NCI-H510A (cell line): ENCODE results near the gene SMIM8.

Experiments used
- DNase-seq: peaks from one replicate; lab custom pipeline; 2025; lab: John Stamatoyannopoulos, UW

The SMIM8 gene

DNA sequence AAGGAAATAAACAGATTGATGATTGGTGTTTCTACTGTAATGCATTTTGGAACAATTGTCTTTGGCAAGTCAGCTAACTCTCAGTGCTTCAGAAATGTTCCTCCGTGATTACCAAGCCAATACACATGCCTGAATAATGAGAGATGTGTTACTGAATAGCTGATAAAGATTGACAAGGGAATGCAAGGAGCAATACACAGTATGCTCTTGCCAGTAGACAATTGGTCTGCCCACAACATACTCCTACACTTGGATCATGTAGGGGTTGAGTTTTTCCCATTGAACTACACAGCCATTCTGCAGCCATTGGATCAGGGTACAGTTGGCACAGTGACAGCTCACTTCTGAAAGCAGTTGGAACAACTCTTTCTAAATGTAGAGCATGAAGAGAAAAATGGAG is 12.3 kb downstream of the SMIM8 start:
- no peak for DNase-seq

DNA sequence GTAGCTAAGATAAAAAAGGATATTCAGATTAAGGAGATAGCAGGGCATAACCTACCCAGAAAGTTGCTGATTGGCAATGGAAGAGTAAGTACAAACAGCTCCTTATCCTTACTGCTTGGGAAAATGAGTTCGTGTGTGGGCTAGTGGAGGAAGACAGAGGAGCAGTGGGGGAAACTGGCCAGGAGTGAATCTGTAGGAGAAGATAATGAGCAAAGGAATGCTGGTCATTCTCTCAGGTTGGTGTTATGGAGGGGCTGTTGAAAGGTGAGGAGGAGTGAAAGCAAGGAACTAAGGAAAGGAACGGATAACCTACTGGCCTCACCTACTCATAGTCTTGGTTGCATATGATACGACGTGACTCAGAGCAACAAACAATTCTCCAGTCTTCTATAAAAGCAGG is 14.0 kb downstream of the SMIM8 start:
- DNase-seq = no peak

DNA sequence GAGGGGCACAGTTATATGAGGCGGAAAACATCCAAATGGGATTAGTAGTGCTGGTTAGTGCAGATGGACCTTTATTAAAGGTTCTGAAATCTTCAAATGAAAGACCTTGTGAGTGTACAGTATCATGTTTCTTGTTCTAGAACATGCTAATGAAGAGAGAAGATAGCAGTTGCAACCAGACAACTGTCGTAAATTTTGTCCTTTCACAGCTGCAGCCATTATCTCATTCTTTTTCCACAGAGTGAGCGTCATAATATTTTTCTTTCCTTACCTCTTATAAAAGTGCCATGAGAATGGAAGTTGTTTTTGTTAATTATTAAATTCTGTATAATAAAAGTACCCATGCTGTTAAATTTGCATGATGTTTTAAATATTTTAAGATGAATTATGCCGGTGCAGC is 17.8 kb downstream of the SMIM8 start:
- DNase-seq = no peak

DNA sequence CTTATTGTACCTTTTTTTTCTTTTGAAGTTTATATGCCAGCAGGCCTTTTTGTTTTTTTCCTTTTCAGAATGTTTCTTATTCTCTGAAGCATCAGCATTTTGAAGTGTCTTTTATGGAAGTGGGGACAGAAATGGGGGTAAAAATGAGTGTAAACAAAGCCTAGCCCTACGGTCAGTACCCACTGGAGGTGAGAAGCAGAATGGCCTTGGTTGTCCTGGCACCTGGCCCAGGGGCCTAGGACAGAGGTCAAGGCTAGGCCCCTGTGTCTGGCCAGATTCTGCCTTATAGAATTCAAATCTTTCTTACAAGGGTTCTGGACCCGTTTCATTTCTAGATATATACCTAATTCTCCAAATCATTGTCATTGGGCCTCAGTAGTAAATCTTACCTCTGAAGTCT is 18.8 kb downstream of the SMIM8 start:
- no peak for DNase-seq

DNA sequence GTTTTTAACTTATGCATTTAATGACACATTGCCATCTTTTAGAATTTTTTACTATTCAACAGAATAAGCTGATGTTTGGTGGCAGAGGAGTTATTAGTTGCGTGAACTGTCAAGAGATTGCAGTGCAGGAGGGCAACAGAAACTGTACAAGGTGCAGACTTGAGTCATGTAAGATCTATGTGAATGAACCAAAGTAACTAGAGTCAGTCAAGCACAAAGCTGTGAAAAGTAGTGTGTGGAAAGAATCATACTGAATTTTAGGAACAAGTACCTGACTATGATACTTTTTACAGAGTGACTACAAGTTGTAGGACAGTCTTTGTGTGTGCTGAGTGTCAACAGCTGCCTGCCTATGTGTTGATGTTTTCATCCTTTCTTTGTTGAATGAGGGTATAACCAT is 19.5 kb downstream of the SMIM8 start:
- no peak for DNase-seq

DNA sequence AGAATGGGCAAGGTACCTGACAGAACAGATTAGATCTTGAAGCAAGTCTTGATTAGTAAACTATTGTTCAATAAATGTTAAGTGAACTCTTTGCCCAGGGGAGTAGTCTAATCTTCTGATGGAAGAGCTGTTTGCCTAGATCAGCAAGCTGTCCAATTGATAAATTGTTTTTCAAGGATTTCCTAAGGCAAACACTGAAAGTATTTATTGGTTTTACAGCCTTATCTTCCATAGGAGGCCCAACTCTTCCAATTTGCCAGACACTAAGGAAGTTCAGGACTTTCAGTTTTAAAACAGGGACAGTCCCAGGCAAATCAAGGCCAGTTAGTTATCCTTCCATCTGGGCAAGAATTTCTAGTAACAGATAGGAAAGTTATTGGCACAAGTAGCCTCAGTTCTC is 20.4 kb downstream of the SMIM8 start:
- DNase-seq = no peak

DNA sequence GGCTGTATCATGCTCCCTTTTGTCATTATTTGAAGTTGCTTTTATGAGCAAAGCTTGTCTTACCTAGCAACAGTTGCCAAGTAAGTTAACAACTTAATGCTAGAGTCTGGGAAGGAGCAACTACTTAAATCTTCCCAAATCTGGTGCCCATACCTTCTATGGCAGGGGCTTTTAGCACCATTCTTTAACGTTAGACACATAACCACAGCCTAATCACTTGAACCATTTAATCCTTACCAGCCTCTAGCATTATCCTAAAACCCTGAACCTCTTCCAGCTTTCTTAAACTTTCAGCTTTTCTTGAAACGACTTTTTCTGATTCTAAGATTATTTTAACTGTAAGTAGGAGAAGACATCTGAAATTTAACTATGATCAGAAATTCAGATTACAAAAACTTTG is 22.3 kb downstream of the SMIM8 start, which contains the start of gene C6orf163:
C6orf163 (plus strand) TSS at position 83 of the 400 bp plus-strand sequence; CDS start at position 370, 287 bp downstream.
- no peak for DNase-seq

DNA sequence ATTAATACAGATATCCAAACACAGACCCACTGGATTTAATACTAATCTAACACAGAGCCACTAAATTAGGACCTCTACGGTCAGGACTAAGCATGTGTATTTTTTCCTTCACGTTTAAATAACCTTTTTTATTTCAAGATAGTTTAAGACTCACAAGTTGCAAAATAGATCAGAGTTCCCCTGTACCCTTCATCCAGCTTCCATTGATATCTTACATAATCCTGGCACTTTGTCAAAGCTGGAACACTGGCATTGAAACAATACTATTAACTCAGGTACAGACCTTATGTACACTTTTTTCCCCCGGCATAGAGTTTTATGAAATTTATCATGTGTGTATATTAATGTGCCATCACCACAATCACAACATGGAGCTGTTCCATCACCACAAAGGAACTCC is 24.3 kb downstream of the SMIM8 start:
- DNase-seq = no peak

DNA sequence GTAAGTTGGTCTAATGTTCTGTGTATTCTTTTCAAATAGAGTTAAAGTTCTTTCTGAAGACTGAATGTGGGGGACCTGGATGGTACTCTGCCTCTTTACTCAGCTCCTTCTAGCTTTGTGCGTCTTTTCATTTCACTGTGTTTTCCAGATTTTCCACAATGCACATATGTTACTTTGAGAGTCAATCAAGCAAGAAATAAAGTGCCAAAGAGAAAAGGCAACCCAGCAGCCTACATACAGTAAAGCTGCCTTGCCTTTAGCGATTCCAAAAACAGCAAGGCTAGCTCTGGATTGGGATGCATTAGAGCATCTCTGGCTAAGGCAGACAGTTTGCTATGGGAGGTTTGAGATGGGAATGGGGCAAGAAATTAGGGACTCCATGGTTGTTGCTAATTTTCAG is 27.5 kb downstream of the SMIM8 start:
- DNase-seq = no peak

DNA sequence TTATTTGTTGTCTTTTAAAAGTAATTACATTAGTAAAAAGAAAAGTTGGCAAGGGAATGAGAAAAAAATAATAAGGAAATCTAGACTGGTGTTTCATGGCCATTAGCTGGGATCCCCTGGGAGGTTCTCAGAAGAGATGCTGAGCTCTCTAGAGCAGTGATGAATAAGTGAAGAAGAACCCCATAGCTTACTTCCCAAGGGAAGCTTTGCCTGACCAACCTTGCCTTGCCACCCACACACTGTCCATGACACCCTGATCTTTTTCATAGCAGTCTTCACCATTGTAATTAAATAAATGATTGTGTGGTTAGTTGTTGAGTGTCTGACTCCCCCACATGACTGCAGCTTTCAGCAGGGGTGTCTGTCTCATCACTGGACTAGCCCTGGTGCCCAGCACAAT is 28.1 kb downstream of the SMIM8 start:
- DNase-seq = no peak

DNA sequence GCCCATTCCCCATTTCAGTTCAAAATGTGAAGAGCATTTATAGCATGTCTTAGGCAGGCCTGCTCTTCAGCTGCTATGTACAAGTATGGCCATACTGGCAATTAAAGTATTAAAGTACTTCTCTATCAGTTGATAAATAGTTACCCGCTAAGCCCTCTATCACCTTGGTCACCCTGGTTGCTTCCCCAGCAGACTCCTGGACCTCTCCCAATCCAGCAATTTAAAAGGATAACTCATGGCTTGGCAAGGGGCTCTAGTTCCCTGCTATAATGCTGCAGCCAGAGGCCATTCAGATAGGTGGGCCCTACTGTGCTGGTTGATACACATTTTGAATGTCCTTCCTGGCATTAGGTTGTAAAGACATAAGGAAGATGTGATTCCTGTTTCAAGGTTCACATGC is 29.2 kb downstream of the SMIM8 start:
- DNase-seq = no peak

DNA sequence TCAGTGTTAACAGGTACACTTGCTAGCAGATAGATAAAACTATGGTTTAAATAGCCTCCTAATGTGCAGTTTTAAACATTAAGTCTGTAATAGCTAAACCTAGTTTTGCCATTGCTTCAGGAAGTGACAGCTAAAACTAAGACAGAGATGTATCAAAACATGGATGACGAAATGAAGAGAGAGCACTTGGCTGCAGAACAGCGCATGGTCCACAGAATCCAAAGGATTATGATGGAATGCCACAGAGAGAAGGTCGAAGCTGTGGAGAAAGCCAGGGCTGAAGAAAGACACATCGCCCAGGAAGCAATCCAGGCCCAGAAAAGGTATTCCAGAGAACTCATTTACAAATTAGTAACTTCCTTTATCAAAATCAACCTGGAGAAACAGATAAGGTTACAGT is 33.8 kb downstream of the SMIM8 start:
- DNase-seq = no peak

DNA sequence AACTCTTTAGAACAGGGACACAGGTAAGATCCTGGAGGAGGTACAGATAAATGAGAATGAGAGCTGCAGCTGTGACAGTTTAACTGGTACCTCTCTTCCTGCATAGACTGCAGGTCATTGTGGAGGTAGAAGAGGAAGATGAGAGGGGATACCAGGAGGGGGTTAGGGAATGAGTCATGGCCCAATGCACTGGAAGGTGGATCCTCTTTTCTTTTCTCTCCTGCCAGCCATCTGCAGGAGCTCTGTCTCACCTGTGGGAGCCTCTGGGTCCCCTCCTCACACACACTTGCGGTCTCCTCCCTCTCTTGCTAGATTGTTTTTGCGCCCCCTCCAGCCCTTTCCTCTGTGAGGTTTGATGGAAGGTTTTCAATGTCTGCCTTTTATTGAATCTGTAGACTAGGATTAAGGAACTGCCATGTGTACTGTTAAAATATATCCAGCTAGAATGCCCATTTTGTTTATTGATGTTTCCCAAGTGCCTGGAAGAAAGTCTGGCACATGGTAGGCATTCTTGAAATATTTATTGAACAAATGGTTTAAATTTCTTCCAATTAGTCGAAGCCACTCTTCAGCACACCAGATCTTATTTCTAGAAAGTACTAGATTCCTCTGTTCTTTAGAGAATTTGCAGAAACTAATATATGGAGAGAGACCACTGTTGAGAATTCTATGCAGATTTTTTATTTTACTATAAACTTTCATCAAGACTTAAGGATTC is 35.2 kb downstream of the SMIM8 start:
- no peak for DNase-seq

DNA sequence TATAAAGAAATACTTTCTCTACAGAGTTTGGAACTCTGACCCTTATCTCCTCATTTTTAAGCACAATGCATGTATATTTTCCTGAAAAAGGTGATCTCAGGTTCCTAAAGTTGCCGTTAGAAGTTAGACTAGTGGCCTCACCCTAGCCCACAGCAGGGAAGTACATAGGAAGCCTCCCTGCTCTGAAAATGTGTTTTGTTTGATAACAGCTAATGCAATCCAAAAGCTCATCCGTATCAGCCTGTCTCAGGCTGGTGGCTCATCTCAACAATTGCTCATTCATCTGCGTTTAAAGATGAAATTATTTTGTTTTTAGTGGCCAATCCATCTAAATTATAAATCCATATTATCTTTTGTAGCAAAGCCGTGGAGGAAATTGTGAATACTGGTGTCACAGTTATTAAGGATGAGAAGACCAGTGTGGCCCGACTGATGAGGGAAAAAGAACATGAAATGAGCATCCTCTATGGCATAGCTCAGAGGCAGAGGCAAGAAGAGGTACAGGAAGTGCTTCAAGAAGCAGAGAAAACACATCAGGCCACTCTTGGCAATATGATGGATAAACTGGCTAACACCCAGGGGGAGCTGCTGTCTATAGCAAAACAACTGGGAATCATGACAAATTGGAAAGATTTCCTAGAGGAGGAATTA is 42.3 kb downstream of the SMIM8 start:
- DNase-seq = no peak

DNA sequence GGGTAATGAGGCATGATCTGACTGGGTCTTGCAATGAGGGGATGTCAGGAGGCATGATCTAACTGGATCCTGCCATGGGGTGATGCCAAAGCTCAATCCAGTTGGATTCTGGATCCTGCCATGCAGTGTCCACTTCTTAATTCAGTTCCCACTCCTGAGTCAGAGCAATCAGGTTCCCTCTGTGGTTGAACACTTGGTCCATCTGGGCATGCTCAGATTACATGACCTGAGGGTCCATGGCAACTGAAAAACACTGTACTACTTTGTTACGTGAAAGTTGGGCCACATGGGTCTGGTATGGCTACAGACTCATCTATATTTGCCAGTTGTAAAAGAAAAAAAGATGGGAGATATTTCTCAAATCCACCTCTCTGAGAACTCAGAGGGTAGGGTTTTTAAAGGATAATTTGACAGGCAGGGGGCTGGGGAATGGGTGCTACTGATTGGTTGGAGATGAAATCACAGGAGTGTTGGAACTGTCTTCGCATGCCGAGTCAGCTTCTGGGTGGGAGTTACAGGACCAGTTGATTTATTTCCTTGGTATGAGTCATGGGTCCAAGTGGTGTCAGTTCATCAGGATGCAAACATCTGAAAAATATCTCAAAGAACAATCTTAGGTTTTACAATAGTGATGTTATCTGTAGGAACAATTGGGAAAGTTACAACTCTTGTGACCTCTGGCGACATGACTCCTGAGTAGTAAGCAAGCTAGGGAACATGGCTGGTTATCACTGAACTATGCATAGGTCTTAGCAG is 43.9 kb downstream of the SMIM8 start:
- no peak for DNase-seq

DNA sequence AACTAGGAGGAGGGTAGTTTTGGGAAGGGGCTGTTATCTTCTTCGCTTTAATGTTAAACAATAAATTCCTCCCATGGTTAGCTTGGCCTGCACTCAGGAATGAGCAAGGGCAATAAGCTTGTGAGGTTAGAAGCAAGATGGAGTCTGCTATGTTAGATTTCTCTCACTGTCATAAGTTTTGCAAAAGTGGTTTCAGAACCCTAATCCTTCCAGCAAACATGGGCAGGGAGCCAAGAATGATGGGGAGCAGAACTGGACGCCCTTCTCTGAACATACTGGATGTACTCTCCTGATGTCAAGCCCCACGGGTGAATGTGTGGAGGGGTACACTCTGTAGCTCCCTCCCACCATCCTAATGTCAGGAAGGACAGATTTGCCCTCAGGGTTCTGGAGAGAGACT is 44.5 kb downstream of the SMIM8 start:
- no peak for DNase-seq

DNA sequence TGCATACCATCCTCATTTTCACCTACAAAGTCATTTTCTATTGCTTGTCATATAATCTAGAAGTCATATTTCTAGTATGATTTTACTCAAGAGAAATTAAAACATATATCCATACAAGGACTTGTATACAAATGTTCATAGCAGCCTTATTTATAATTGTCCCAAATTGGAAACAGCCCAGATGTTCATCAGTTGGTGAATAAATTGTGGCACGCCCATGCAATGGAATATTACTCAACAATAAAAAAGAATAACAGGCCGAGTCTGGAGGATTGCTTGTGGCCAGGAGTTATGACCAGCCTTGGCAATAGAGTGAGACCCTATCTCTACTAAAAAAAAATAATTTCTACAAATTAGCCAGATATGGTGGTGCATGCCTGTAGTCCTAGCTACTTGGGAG is 51.0 kb downstream of the SMIM8 start:
- no peak for DNase-seq

DNA sequence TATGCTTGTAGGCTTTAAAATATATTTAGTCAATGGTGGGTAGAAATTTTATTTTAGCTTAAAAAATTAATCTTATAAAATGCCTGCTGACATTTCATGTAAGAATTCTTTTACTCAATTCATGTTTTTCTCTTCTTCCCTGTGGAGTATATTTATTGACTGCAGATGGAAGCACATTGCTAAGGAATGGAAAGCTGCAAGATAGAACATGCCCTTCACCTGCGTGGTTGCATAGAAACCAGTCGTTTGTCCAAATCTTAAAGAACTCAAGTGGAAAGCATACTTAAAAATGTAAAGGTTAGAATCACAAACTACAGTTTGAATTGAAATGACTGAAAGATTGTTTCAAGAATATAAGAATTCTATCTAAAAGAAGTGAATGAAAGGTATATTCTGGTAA is 52.9 kb downstream of the SMIM8 start:
- DNase-seq = no peak

DNA sequence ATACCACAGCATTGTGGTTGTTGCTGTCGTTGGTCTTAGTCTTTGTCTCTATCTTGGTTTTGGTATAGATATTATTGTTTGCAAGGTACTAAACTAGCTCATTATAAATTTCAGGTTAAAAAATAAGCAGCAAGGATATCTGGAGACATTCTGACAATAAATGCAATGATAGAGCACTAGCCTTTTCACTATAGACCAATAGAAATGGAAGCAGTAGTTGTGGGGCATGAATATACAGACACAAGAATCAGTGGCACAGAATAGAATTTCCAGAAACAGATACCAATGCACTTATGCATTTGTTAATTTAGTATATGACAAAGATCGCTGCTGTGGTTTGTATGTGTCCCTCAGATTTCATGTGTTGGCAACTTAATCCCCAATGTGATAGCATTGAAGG is 54.3 kb downstream of the SMIM8 start:
- no peak for DNase-seq

DNA sequence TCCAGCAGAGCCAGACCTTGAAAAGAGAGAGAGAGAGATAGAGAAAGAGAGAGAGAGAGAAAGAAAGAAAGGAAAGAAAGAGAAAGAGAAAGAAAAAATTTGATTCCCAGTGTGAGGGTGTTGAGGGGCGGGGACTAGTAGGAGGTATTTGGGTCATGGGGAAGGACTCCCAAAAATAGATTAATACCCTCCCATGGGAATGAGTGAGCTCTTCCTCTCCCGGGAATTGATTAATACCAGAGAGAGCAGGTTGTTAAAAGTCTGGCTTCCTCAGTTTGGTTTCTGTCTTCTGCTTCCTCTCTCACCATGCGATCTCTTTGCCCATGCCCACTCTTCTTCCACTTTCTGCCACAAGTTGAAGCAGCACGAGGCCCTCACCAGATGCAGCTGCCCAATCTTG is 56.6 kb downstream of the SMIM8 start:
- no peak for DNase-seq

DNA sequence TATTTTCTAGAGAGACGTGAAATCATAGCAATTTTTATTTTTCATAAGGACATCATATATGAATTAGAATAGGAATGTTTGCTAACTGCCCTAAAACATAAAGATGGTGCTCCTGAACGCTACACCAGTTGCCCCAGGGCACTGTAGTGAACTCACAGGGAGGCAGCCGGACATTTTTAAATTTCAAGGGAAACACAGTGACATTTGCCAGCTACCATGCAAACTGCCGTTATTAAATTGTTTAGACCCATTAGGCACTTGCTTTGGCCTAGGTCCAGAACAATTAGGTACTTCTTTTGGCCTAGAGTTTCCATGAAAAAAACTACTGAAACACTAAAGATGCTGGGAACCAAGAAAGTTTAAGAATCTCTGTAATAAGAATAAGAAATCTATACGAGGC is 60.5 kb downstream of the SMIM8 start:
- no peak for DNase-seq

DNA sequence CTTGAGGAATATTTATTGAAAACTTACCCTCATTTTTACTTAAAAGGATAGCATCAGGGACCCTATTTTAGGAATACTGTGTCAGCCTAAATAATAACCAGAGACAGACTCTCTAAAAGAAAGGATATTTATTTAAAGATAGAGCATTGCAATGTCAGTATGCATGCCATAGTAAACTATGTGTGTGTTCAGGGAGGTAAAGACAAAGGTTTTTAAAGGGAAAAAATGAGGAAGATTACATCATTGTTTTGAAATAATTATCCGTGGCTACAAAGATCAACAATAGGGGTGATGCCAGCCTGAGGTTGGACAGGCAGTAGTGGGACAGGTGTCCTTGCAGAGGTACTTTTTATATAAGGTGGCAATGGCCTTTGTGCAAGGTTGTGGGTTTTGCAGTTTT is 61.6 kb downstream of the SMIM8 start:
- DNase-seq = no peak

DNA sequence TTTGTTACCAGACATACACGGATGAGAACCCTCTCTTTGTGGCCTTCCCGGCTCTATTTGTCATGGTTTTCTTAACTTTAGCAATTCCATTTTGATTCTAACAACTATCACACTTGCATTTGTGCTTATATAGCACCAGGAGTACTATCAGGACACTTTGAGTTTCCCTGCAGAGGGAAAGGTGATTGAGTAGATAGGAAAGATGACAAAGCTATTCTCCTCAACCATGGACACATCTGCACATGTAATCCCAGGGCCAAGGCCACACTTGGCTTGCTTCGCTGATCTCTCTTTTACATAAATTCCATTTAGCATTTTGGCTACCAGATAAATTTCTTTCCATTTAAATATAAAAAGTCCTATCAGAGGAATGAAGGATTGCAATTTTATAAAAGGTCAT is 62.1 kb downstream of the SMIM8 start:
- no peak for DNase-seq
